Chondrocyte (in vitro differentiated cells): ENCODE data around the gene ATG5. TPM values are rescaled to one million over a fixed set of nuclear protein-coding genes. Genes with fewer than 3 reads are reported as not detected.

Experiments used
- DNase-seq: peaks from one replicate; pipeline ENCODE4 v3.0.0; 2021; ENCODE audit warnings: mixed read lengths, low spot score
- H3K27ac Mint-ChIP-seq: one replicate; pipeline ENCODE4 v1.8.0; 2021; ENCODE audit warnings: mild to moderate bottlenecking, moderate library complexity, mixed read lengths; ENCODE audit not compliant: unreplicated experiment
- H3K27me3 Mint-ChIP-seq: 2 replicates; pipeline ENCODE4 v1.8.0; 2021; ENCODE audit warnings: low read depth, mixed read lengths
- H3K36me3 Mint-ChIP-seq: 2 replicates; pipeline ENCODE4 v1.8.0; 2021; ENCODE audit warnings: low read depth, mixed read lengths
- H3K4me1 Mint-ChIP-seq: 2 replicates; pipeline ENCODE4 v1.8.0; 2021; ENCODE audit warnings: low read depth, mild to moderate bottlenecking, mixed read lengths
- H3K4me3 Mint-ChIP-seq: one replicate; pipeline ENCODE4 v1.8.0; 2021; ENCODE audit warnings: mild to moderate bottlenecking, moderate library complexity, mixed read lengths; ENCODE audit not compliant: unreplicated experiment
- H3K9me3 Mint-ChIP-seq: 2 replicates; pipeline ENCODE4 v1.8.0; 2021; ENCODE audit warnings: low read depth, mixed read lengths
- CTCF ChIP-seq: fragments of 200-600 bp; sonication (generic); IDR thresholded peaks from 2 replicates; pipeline ENCODE4 v1.5.0; 2021; ENCODE audit warnings: antibody characterized with exemption, mild to moderate bottlenecking, moderate library complexity
- total RNA-seq: library from RNA; stranded (reverse); gene quantifications from 3 replicates; pipeline ENCODE4 v1.2.1, GENCODE V29; 2021

ATG5 gene
- total RNA-seq, 1 donor from 2014 or later = 23.7 TPM

GRCh38 chr6:106141441-106142237 lies 183.9 kb downstream of the ATG5 start:
- Mint-ChIP-seq H3K4me1 (no peaks in the 10 kb centered on the region), H3K9me3 (no peaks in the 10 kb centered on the region), H3K27me3 (no peaks in the 10 kb centered on the region), H3K36me3 (no peaks in the 10 kb centered on the region), H3K4me3 (no peak overlapping the region), H3K27ac (no peak overlapping the region)
- TF ChIP-seq CTCF = no peak
- DNase-seq = no peak

GRCh38 chr6:106138151-106138550 lies 187.4 kb downstream of the ATG5 start:
- H3K9me3 Mint-ChIP-seq = no peaks in the 10 kb centered on the region
- no peak overlapping the region for H3K4me3 Mint-ChIP-seq
- no peaks in the 10 kb centered on the region for H3K36me3 Mint-ChIP-seq
- H3K4me1 Mint-ChIP-seq = no peaks in the 10 kb centered on the region
- TF ChIP-seq CTCF = no peak
- H3K27ac Mint-ChIP-seq = no peak overlapping the region
- no peaks in the 10 kb centered on the region for H3K27me3 Mint-ChIP-seq
- DNase-seq = no peak

DNA sequence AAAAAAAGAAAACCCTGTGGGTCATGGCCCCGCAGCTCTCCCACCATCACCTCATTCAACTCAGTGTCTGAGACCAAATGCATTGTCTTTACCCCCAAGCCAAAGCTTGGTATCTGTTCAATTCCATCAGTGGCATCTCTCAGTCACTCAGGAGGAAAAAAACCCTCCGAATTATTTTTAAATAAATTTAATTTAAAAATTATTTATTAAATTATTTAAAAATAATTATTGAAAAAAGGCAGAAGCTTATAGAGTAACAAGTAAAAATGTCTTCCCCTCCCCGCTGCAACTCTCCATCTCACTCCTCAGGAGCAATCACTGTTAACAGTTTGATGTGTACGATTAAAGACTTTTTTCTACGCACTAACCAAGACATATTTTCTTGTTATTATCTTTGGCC lies 188.7 kb downstream of the ATG5 start:
- Mint-ChIP-seq H3K9me3 (no peaks in the 10 kb centered on the region), H3K4me3 (no peak overlapping the region), H3K36me3 (no peaks in the 10 kb centered on the region), H3K4me1 (no peaks in the 10 kb centered on the region), H3K27me3 (no peaks in the 10 kb centered on the region), H3K27ac (no peak overlapping the region)
- no peak for TF ChIP-seq CTCF
- no peak for DNase-seq

GRCh38 chr6:106135911-106136571 lies 189.5 kb downstream of the ATG5 start:
- Mint-ChIP-seq H3K4me3 (no peak overlapping the region), H3K36me3 (no peaks in the 10 kb centered on the region)

More at GRCh38 chr6:106135911-106136571, 189.5 kb downstream of the ATG5 start:
- Mint-ChIP-seq H3K4me1 (no peaks in the 10 kb centered on the region), H3K27me3 (no peaks in the 10 kb centered on the region), H3K9me3 (no peaks in the 10 kb centered on the region), H3K27ac (no peak overlapping the region)
- no peak for DNase-seq
- TF ChIP-seq CTCF = no peak
